Body of pancreas (tissue), 4 donors: Measurements from ENCODE around the gene SLC25A53.
"Not testable (repeated sequence)": the region's sequence is repeated elsewhere in the genome, so short reads cannot be mapped to it uniquely, and the experiment has no call there.

Experiments used
- POLR2A ChIP-seq, 3 donors: fragments of 450-650 bp; IDR thresholded peaks; one replicate each; pipeline ENCODE4 v1.6.1; 2016; ENCODE audit warnings: antibody characterized with exemption in 3 of 3, mild to moderate bottlenecking in 2 of 3
- TF ChIP-seq, protein P1 (sequence below), 7 experiments: fragments of 450-650 bp in 4 of 7; fragments of 200-600 bp in 3 of 7; sonication (generic) in 3 of 7; IDR thresholded peaks; one replicate each; pipeline ENCODE4 v1.5.1; 2016 to 2019; ENCODE audit warnings: antibody characterized with exemption in 7 of 7

DNA sequence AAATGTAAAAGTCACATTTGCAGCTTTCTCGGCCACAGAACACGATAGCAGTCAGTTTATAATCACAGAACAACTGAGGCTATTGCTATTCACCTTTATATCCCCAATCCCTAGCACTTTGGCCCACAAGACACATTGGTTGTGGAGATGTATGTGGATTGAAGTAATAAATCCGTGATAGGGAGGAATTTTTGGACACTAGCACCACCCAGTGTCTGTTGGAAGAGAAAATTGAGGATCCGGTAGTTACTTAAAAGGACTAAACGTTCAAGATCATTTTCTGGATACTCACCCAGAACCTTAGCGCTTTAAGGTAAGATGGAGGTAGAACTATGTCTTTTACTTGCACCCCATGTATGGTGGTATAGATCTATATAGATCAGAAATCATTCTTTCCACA, 79.0 kb downstream of the SLC25A53 start:
- TF ChIP-seq, protein P1, sequence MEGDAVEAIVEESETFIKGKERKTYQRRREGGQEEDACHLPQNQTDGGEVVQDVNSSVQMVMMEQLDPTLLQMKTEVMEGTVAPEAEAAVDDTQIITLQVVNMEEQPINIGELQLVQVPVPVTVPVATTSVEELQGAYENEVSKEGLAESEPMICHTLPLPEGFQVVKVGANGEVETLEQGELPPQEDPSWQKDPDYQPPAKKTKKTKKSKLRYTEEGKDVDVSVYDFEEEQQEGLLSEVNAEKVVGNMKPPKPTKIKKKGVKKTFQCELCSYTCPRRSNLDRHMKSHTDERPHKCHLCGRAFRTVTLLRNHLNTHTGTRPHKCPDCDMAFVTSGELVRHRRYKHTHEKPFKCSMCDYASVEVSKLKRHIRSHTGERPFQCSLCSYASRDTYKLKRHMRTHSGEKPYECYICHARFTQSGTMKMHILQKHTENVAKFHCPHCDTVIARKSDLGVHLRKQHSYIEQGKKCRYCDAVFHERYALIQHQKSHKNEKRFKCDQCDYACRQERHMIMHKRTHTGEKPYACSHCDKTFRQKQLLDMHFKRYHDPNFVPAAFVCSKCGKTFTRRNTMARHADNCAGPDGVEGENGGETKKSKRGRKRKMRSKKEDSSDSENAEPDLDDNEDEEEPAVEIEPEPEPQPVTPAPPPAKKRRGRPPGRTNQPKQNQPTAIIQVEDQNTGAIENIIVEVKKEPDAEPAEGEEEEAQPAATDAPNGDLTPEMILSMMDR (IDR thresholded peaks at IDR 0.05): not testable (repeated sequence)
- not testable (repeated sequence) for TF ChIP-seq POLR2A (IDR thresholded peaks at IDR 0.05)
